HepG2 (cell line): Measurements from ENCODE around the gene RPS17. TPM values are rescaled to one million over a fixed set of nuclear protein-coding genes. Genes with fewer than 3 reads are reported as not detected.
A peak's percentile ranks its signal among the peaks of the same experiment; 100 is the strongest.

Experiments
- AHR ChIP-seq: IDR thresholded peaks from 2 replicates; pipeline ENCODE4 v1.6.1; 2018; ENCODE audit warnings: missing genetic modification reagents, missing compliant biosample characterization
- ATRX ChIP-seq: sonication (generic); formaldehyde crosslinking; IDR thresholded peaks from 2 replicates; pipeline ENCODE4 v1.4.0; 2020; ENCODE audit warnings: missing genetic modification reagents, borderline replicate concordance
- HOXA3 ChIP-seq: sonication (generic); formaldehyde crosslinking; IDR thresholded peaks from 2 replicates; pipeline ENCODE4 v1.5.0; 2020; ENCODE audit warnings: missing genetic modification reagents
- MIER3 ChIP-seq: IDR thresholded peaks from 2 replicates; pipeline ENCODE4 v1.6.1; 2016; ENCODE audit warnings: missing compliant biosample characterization, borderline replicate concordance
- ZNF530 ChIP-seq: sonication (generic); formaldehyde crosslinking; IDR thresholded peaks from 2 replicates; pipeline ENCODE4 v1.5.0; 2020; ENCODE audit warnings: low read depth, mild to moderate bottlenecking, missing genetic modification reagents
- polyA plus RNA-seq, 8 experiments: library from polyadenylated mRNA; depleted of rRNA in 3 of 8; stranded (reverse) in 7 of 8; unstranded in 1 of 8; fragments of >200 nt; fragmentation: Illumina TruSeq in 4 of 8; extraction: Trizol in 4 of 8; gene quantifications; 2 replicates each; pipeline versions ENCODE4 v1.2.1 to v1.2.3, GENCODE V29; 2011 to 2016; ENCODE audit warnings: low read depth in 4 of 8, missing spikeins in 1 of 8, mixed read lengths in 1 of 8; ENCODE audit not compliant: insufficient read depth in 1 of 8
- total RNA-seq, 5 experiments: library from RNA; depleted of rRNA; stranded (reverse); fragments of >200 nt; fragmentation: Illumina TruSeq; extraction: Trizol; gene quantifications; 2 replicates each; pipeline ENCODE4 v1.2.3, GENCODE V29; 2016; ENCODE audit warnings: low read depth in 1 of 5
- TF ChIP-seq, protein P1 (sequence below): sonication (generic); formaldehyde crosslinking; IDR thresholded peaks from 2 replicates; pipeline ENCODE4 v1.5.0; 2020; ENCODE audit warnings: mild to moderate bottlenecking, missing genetic modification reagents, borderline replicate concordance
- TF ChIP-seq, protein P2 (sequence below): sonication (generic); formaldehyde crosslinking; IDR thresholded peaks from 2 replicates; pipeline ENCODE4 v1.4.0; 2020; ENCODE audit warnings: missing genetic modification reagents
- TF ChIP-seq, protein P3 (sequence below): sonication (generic); formaldehyde crosslinking; IDR thresholded peaks from 2 replicates; pipeline ENCODE4 v1.4.0; 2020; ENCODE audit warnings: missing genetic modification reagents
- TF ChIP-seq, protein P4 (sequence below): sonication (generic); formaldehyde crosslinking; IDR thresholded peaks from 2 replicates; pipeline ENCODE4 v1.8.1; 2022; ENCODE audit warnings: mild to moderate bottlenecking, missing genetic modification reagents
- TF ChIP-seq, protein P5 (sequence below): sonication (generic); formaldehyde crosslinking; IDR thresholded peaks from 2 replicates; pipeline ENCODE4 v1.4.0; 2020; ENCODE audit warnings: missing genetic modification reagents

The RPS17 gene
- total and polyA plus RNA-seq, 2 of the 13 experiments (the other 11 are each of a cell fraction or from before 2014, with no cell fraction given) = 2,570 to 5,021 TPM

DNA sequence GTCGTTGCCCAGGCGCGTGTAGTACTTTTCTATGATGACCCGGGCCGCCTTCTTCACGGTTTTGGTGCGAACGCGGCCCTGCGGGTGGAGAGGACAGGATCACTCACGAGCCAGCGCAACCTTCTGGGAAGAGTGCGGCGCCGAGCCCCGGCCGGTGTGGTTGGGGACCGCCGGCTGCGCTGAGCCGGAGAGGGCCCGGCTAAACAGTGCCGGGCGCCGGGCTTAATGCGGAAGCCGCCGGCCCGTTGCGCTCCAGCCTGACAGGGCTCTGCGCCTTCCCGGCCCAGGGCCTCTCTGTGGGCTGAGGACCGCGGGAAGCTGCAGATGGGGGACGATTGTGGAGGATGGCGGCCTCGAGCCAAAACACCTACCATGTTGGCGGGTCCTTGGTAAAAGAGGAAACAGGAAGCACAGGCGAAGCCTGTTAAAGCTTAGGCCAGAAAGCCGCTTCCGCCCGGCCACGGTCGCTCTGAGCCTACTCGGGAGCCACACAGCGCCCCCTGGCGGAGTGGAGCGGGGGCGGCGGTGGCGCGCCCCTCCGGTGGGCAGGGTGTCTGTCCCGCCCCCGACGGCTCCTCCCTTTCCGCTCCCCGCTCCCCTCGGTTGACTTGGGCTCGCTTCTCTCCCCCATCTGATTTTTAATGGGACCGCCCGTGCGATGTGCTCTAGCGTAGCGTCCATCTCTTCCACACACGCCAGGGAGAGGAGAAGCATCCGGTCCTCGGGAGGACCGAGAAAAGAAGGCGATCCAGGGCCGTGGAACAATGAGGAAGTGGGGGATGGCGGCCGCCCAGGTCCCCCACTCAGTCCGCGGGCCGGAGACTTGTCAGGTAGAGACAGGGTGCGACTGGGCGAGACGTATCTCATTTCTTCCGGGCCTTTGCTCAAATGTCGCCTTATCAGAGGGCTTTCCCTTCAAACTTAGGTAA, at the start of gene RPS17 (continued):
- TF ChIP-seq, protein P1, sequence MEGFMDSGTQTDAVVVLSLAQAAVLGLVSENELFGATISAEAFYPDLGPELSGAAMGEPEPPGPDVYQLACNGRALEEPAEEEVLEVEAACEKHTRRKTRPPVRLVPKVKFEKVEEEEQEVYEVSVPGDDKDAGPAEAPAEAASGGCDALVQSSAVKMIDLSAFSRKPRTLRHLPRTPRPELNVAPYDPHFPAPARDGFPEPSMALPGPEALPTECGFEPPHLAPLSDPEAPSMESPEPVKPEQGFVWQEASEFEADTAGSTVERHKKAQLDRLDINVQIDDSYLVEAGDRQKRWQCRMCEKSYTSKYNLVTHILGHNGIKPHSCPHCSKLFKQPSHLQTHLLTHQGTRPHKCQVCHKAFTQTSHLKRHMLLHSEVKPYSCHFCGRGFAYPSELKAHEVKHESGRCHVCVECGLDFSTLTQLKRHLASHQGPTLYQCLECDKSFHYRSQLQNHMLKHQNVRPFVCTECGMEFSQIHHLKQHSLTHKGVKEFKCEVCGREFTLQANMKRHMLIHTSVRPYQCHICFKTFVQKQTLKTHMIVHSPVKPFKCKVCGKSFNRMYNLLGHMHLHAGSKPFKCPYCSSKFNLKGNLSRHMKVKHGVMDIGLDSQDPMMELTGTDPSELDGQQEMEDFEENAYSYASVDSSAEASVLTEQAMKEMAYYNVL (CRISPR knock-in tag) = 0 out of 2 replicates have a peak, but pooled peaks have one; percentile 39
- TF ChIP-seq, protein P2, sequence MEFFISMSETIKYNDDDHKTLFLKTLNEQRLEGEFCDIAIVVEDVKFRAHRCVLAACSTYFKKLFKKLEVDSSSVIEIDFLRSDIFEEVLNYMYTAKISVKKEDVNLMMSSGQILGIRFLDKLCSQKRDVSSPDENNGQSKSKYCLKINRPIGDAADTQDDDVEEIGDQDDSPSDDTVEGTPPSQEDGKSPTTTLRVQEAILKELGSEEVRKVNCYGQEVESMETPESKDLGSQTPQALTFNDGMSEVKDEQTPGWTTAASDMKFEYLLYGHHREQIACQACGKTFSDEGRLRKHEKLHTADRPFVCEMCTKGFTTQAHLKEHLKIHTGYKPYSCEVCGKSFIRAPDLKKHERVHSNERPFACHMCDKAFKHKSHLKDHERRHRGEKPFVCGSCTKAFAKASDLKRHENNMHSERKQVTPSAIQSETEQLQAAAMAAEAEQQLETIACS (CRISPR knock-in tag) = peak; percentile 63
- TF ChIP-seq, protein P3, sequence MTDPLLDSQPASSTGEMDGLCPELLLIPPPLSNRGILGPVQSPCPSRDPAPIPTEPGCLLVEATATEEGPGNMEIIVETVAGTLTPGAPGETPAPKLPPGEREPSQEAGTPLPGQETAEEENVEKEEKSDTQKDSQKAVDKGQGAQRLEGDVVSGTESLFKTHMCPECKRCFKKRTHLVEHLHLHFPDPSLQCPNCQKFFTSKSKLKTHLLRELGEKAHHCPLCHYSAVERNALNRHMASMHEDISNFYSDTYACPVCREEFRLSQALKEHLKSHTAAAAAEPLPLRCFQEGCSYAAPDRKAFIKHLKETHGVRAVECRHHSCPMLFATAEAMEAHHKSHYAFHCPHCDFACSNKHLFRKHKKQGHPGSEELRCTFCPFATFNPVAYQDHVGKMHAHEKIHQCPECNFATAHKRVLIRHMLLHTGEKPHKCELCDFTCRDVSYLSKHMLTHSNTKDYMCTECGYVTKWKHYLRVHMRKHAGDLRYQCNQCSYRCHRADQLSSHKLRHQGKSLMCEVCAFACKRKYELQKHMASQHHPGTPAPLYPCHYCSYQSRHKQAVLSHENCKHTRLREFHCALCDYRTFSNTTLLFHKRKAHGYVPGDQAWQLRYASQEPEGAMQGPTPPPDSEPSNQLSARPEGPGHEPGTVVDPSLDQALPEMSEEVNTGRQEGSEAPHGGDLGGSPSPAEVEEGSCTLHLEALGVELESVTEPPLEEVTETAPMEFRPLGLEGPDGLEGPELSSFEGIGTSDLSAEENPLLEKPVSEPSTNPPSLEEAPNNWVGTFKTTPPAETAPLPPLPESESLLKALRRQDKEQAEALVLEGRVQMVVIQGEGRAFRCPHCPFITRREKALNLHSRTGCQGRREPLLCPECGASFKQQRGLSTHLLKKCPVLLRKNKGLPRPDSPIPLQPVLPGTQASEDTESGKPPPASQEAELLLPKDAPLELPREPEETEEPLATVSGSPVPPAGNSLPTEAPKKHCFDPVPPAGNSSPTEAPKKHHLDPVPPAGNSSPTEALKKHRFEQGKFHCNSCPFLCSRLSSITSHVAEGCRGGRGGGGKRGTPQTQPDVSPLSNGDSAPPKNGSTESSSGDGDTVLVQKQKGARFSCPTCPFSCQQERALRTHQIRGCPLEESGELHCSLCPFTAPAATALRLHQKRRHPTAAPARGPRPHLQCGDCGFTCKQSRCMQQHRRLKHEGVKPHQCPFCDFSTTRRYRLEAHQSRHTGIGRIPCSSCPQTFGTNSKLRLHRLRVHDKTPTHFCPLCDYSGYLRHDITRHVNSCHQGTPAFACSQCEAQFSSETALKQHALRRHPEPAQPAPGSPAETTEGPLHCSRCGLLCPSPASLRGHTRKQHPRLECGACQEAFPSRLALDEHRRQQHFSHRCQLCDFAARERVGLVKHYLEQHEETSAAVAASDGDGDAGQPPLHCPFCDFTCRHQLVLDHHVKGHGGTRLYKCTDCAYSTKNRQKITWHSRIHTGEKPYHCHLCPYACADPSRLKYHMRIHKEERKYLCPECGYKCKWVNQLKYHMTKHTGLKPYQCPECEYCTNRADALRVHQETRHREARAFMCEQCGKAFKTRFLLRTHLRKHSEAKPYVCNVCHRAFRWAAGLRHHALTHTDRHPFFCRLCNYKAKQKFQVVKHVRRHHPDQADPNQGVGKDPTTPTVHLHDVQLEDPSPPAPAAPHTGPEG (CRISPR knock-in tag) = peak; percentile 28; the same call in 1 of the 2 replicates
- TF ChIP-seq HOXA3 (CRISPR knock-in tag) = peak; percentile 95
- no peak for TF ChIP-seq MIER3
- TF ChIP-seq, protein P4, sequence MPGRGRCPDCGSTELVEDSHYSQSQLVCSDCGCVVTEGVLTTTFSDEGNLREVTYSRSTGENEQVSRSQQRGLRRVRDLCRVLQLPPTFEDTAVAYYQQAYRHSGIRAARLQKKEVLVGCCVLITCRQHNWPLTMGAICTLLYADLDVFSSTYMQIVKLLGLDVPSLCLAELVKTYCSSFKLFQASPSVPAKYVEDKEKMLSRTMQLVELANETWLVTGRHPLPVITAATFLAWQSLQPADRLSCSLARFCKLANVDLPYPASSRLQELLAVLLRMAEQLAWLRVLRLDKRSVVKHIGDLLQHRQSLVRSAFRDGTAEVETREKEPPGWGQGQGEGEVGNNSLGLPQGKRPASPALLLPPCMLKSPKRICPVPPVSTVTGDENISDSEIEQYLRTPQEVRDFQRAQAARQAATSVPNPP (CRISPR knock-in tag) = no peak; the same call in 1 of the 2 replicates
- TF ChIP-seq AHR (CRISPR knock-in tag) = no peak; the same call in 1 of the 2 replicates
- 0 out of 2 replicates have a peak, but pooled peaks have one; percentile 23 for TF ChIP-seq ZNF530 (CRISPR knock-in tag)
- TF ChIP-seq ATRX = no peak
- TF ChIP-seq, protein P5, sequence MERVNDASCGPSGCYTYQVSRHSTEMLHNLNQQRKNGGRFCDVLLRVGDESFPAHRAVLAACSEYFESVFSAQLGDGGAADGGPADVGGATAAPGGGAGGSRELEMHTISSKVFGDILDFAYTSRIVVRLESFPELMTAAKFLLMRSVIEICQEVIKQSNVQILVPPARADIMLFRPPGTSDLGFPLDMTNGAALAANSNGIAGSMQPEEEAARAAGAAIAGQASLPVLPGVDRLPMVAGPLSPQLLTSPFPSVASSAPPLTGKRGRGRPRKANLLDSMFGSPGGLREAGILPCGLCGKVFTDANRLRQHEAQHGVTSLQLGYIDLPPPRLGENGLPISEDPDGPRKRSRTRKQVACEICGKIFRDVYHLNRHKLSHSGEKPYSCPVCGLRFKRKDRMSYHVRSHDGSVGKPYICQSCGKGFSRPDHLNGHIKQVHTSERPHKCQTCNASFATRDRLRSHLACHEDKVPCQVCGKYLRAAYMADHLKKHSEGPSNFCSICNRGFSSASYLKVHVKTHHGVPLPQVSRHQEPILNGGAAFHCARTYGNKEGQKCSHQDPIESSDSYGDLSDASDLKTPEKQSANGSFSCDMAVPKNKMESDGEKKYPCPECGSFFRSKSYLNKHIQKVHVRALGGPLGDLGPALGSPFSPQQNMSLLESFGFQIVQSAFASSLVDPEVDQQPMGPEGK = peak; percentile 82
